ENCODE measurements around the gene CDX2. TPM values are rescaled to one million over a fixed set of nuclear protein-coding genes. Genes with fewer than 3 reads are reported as not detected.

The CDX2 gene
- total and polyA plus RNA-seq, 2 donors (not counting 1 experiment from before 2014, with no cell fraction given) = not detected

GRCh38 chr13:27977476-27978300, 8.6 kb upstream of the CDX2 start:
- Histone ChIP-seq H3K4me1 (ENCODE audit: control insufficient read depth in 2 of 2, insufficient read depth in 2 of 2, low read length in 2 of 2) (peaks cover 46 to 51% of the 10 kb centered on the region in 2 donors), H3K27ac (ENCODE audit: low read length in 2 of 2) (no peak overlapping the region), H4K20me1 (ENCODE audit: control insufficient read depth, insufficient read depth, low read length, poor library complexity, severe bottlenecking) (no peaks in the 10 kb centered on the region), H3K27me3 (replicated peaks in 1 of 4; ENCODE audit: control extremely low read depth in 1 of 4, control insufficient read depth in 3 of 4, insufficient read depth in 4 of 4, low read length in 3 of 4) (peaks cover 0 to 86% (median 66%) of the 10 kb centered on the region in 4 experiments), H3K9ac (ENCODE audit: low read length) (no peak overlapping the region), H3K79me2 (ENCODE audit: control insufficient read depth, insufficient read depth, low read length) (no peaks in the 10 kb centered on the region), H3K4me3 (ENCODE audit: control extremely low read depth in 1 of 5, extremely low read depth in 1 of 5, insufficient read depth in 1 of 5, low read depth in 2 of 5, low read length in 4 of 5) (no peak overlapping the region), H3K4me2 (replicated peaks; ENCODE audit: low read depth, low read length, poor library complexity, severe bottlenecking) (peak overlapping the region; percentile 66), H3K9me3 (ENCODE audit: control extremely low read depth in 1 of 3, control insufficient read depth in 2 of 3, insufficient read depth in 1 of 3, low read length in 2 of 3) (peaks cover 0 to 17% (median 0%) of the 10 kb centered on the region in 3 donors), H2AFZ (ENCODE audit: insufficient read depth, low read depth, low read length, poor library complexity, severe bottlenecking) (no peak overlapping the region), H3K36me3 (replicated peaks in 1 of 2; ENCODE audit: control extremely low read depth in 1 of 2, control insufficient read depth in 1 of 2, extremely low read depth in 1 of 2, insufficient read depth in 2 of 2, low read length in 1 of 2) (no peaks in the 10 kb centered on the region)
- Mint-ChIP-seq H3K27ac (no peak overlapping the region), H3K9me3 (ENCODE audit: insufficient read depth) (no peaks in the 10 kb centered on the region), H3K4me3 (peak overlapping the region; percentile 64), H3K4me1 (peaks cover 39% of the 10 kb centered on the region), H3K27me3 (peaks cover 79% of the 10 kb centered on the region)
- 6% methylated on average over 80 of the region's 80 CpGs for WGBS (ENCODE audit: insufficient coverage)
- ChIA-PET POLR2A (no interaction called here), CTCF (interaction anchor here (0.6 to 10.8 kb wide), 5 partner anchors 24 to 992 kb away, joined by 3 to 327 read pairs (median 5); no protein-coding TSS in a partner anchor)
- intact Hi-C loops (cut with micrococcal nuclease) = no loop called here
- TF ChIP-seq CTCF (IDR thresholded peaks at IDR 0.05) (no peak), EZH2 (IDR thresholded peaks at IDR 0.05; ENCODE audit: borderline replicate concordance, insufficient read depth, low read depth, low read length, poor library complexity, severe bottlenecking) (no peak)
- peak; percentile 54 for DNase-seq
- ATAC-seq (ENCODE audit: low read depth) = no peak

Data from B cell (primary cell).